Activated CD8-positive, alpha-beta memory T cell treated with anti-CD3 and anti-CD28 coated beads, Interleukin-2, amount 50 U/mL, for 1 hour (primary cell): ENCODE data around the gene EIF4G2.

Source experiments
- DNase-seq: peaks from one replicate; pipeline ENCODE4 v3.0.0-alpha.2; 2020; ENCODE audit errors: extremely low read depth

Gene EIF4G2

GRCh38 chr11:10808235-10808552, 532 bp downstream of the EIF4G2 start:
- DNase-seq: no peak

GRCh38 chr11:10807493-10808234, 1.1 kb downstream of the EIF4G2 start:
- DNase-seq: no peak

- DNase-seq: no peak
Observed at GRCh38 chr11:10806206-10806605, 2.5 kb downstream of the EIF4G2 start.

- no peak for DNase-seq
Observed at GRCh38 chr11:10805741-10806140, 3.0 kb downstream of the EIF4G2 start.

- DNase-seq: no peak
Observed at GRCh38 chr11:10803676-10804075, 5.0 kb downstream of the EIF4G2 start.

GRCh38 chr11:10800292-10800691, 8.4 kb downstream of the EIF4G2 start:
- DNase-seq: no peak

GRCh38 chr11:10798330-10798928, 10.3 kb downstream of the EIF4G2 start:
- DNase-seq: no peak

GRCh38 chr11:10797531-10797930, 11.2 kb downstream of the EIF4G2 start:
- DNase-seq: no peak

GRCh38 chr11:10797001-10797400, 11.7 kb downstream of the EIF4G2 start:
- DNase-seq: no peak

GRCh38 chr11:10796191-10796590, 12.5 kb downstream of the EIF4G2 start:
- no peak for DNase-seq

- DNase-seq: no peak
Observed at GRCh38 chr11:10793470-10794255, 15.1 kb downstream of the EIF4G2 start.

GRCh38 chr11:10792385-10793068, 16.2 kb downstream of the EIF4G2 start:
- DNase-seq: peak; percentile 43

- DNase-seq: no peak
Observed at GRCh38 chr11:10786451-10786850, 22.3 kb downstream of the EIF4G2 start.

- no peak for DNase-seq
Observed at GRCh38 chr11:10785146-10785474, 23.6 kb downstream of the EIF4G2 start.

GRCh38 chr11:10784232-10785145, 24.2 kb downstream of the EIF4G2 start:
- DNase-seq: no peak

- DNase-seq: no peak
Observed at GRCh38 chr11:10780040-10780439, 28.7 kb downstream of the EIF4G2 start.

- DNase-seq: no peak
Observed at GRCh38 chr11:10779086-10779485, 29.6 kb downstream of the EIF4G2 start.

- no peak for DNase-seq
Observed at GRCh38 chr11:10778217-10778970, 30.3 kb downstream of the EIF4G2 start.

- DNase-seq: no peak
Observed at GRCh38 chr11:10777806-10778205, 30.9 kb downstream of the EIF4G2 start.

- no peak for DNase-seq
Observed at GRCh38 chr11:10777393-10777793, 31.3 kb downstream of the EIF4G2 start.

- DNase-seq: no peak
Observed at GRCh38 chr11:10774811-10775210, 33.9 kb downstream of the EIF4G2 start.
